Stimulated activated memory B cell treated with anti-CD40 and anti-IgM and Interleukin-4, amounts not matched to agents 10 μg/mL and 1 μg/mL and 100 μg/mL, for 72 hours (primary cell): ENCODE data around the gene STK11.
"Not testable (repeated sequence)": the region's sequence is repeated elsewhere in the genome, so short reads cannot be mapped to it uniquely, and the experiment has no call there.

Source experiments
- ATAC-seq: fragments of 150-1000 bp; cut with Tn5 transposase; 2 replicates; pipeline ENCODE4 v1.10.0; 2021
- H3K27ac Mint-ChIP-seq: one replicate; pipeline ENCODE4 v1.8.0; 2022; ENCODE audit warnings: mild to moderate bottlenecking, mixed read lengths
- H3K27me3 Mint-ChIP-seq: one replicate; pipeline ENCODE4 v1.8.0; 2022; ENCODE audit warnings: mixed read lengths
- H3K36me3 Mint-ChIP-seq: one replicate; pipeline ENCODE4 v1.8.0; 2022; ENCODE audit warnings: mixed read lengths
- H3K4me1 Mint-ChIP-seq: one replicate; pipeline ENCODE4 v1.8.0; 2022; ENCODE audit warnings: mixed read lengths
- H3K4me3 Mint-ChIP-seq: one replicate; pipeline ENCODE4 v1.8.0; 2022; ENCODE audit warnings: mild to moderate bottlenecking, moderate library complexity, mixed read lengths
- H3K9me3 Mint-ChIP-seq: one replicate; pipeline ENCODE4 v1.8.0; 2022; ENCODE audit warnings: mixed read lengths

STK11 gene

DNA sequence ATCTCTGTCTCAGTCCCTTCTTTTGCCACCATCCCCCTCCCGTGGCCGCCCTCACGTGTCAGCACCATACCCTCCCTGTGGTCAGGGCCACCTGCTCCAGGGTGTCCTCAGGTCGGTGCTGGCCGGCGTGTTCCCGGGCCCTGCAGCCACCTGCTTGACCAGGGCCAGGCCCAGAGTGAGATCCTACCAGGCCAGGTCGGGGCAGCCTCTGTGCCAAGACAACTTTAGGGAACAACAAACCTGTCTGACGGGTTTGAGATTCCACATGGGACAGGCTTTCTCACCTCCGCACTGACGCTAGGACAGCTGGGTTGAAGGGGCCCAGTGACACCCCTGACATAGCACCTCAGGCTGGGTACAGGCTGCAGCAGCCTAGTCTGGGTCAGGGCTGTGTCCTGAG is 24.0 kb upstream of the STK11 start:
- Mint-ChIP-seq H3K27ac (peak overlapping the region; percentile 35), H3K9me3 (no peaks in the 10 kb centered on the region), H3K4me1 (peaks cover 43% of the 10 kb centered on the region), H3K27me3 (no peaks in the 10 kb centered on the region), H3K36me3 (no peaks in the 10 kb centered on the region), H3K4me3 (no peak overlapping the region)
- no peak for ATAC-seq

DNA sequence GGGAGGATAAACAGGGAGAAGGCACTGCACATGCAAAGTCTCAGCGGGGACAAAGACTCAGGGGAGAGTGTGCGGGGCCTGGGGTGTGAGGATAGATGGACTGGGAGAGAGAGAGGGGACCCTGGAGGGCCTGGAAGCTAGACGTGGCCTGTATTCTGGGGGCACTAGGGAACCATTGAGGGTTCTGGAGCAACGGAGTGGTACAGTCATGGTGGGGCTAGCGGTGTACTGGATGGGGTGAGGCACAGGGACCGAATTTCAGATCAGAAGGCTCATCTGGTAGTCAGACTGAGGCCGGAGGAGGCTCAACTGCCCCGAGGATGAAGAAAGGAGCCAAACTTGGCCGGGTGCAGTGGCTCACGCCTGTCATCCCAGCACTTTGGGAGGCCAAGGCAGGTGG is 23.5 kb upstream of the STK11 start:
- peak overlapping the region; percentile 35 for H3K27ac Mint-ChIP-seq
- no peak overlapping the region for H3K4me3 Mint-ChIP-seq
- ATAC-seq, result no peak
- no peaks in the 10 kb centered on the region for H3K36me3 Mint-ChIP-seq
- no peaks in the 10 kb centered on the region for H3K9me3 Mint-ChIP-seq
- no peaks in the 10 kb centered on the region for H3K27me3 Mint-ChIP-seq
- H3K4me1 Mint-ChIP-seq, result peaks cover 43% of the 10 kb centered on the region

GRCh38 chr19:1182727-1183126 is 22.9 kb upstream of the STK11 start:
- Mint-ChIP-seq H3K27me3 (no peaks in the 10 kb centered on the region), H3K27ac (no peak overlapping the region), H3K4me3 (no peak overlapping the region), H3K36me3 (no peaks in the 10 kb centered on the region), H3K4me1 (peaks cover 37% of the 10 kb centered on the region), H3K9me3 (no peaks in the 10 kb centered on the region)
- no peak for ATAC-seq

DNA sequence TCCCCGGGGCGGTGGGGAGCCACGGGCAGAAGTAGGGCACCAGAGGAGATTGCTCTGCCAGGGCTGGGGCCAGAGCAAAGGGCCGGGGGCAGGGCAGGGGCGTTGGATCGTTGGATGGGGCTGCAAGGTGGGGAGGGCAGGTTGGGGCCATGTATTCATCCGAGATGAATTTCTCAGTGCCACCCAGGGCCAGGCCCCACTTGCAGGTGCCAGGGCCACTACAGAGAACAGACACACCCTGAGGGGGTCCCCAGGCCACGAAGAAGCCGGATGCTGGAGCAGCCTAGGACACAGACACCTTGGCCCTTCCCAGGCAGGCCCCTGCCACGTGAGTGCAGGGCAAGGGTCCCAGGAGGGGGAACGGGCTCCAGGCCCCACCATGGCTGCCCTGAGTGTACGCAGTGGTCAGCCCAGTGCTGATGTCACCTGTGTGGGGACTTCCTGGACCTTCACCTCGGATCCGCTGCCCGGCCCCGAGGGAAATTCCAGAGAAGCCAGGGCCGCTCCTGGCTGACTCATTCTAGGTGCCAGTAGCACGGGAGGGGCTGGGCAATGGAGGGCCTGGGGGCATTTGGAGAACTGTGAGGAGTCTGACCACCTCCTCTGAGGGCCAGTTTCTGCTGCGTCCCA is 21.9 kb upstream of the STK11 start:
- Mint-ChIP-seq H3K27me3 (no peaks in the 10 kb centered on the region), H3K4me1 (peaks cover 35% of the 10 kb centered on the region), H3K36me3 (no peaks in the 10 kb centered on the region), H3K4me3 (no peak overlapping the region), H3K9me3 (no peaks in the 10 kb centered on the region), H3K27ac (no peak overlapping the region)
- peak; percentile 74 for ATAC-seq

GRCh38 chr19:1189419-1189818 is 16.2 kb upstream of the STK11 start:
- no peak for ATAC-seq
- H3K27me3 Mint-ChIP-seq, result no peaks in the 10 kb centered on the region
- no peaks in the 10 kb centered on the region for H3K4me1 Mint-ChIP-seq
- no peaks in the 10 kb centered on the region for H3K9me3 Mint-ChIP-seq
- no peaks in the 10 kb centered on the region for H3K36me3 Mint-ChIP-seq
- H3K27ac Mint-ChIP-seq, result no peak overlapping the region
- no peak overlapping the region for H3K4me3 Mint-ChIP-seq

- Mint-ChIP-seq H3K27ac (no peak overlapping the region), H3K4me3 (no peak overlapping the region), H3K27me3 (no peaks in the 10 kb centered on the region), H3K4me1 (no peaks in the 10 kb centered on the region), H3K9me3 (no peaks in the 10 kb centered on the region), H3K36me3 (no peaks in the 10 kb centered on the region)
- ATAC-seq, result no peak
Observed at GRCh38 chr19:1199531-1199930, 6.0 kb upstream of the STK11 start.

DNA sequence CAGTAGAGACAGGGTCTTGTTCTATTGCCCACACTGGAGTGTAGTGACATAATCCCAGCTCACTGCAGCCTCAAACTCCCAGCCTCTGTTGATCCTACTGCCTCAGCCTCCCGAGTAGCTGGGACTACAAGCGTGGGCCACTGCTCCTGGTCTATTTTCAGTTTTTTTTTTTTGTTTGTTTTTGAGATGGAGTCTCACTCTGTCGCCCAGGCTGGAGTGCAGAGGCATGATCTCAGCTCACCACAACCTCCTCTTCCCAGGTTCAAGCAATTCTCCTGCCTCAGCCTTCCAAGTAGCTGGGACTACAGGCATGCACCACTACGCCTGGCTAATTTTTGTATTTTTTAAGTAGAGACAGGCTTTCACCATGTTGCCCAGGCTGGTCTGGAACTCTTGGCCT is 5.0 kb upstream of the STK11 start:
- H3K27ac Mint-ChIP-seq, H3K4me1 Mint-ChIP-seq, H3K36me3 Mint-ChIP-seq, ATAC-seq, H3K27me3 Mint-ChIP-seq, H3K9me3 Mint-ChIP-seq, H3K4me3 Mint-ChIP-seq: not testable (repeated sequence)

DNA sequence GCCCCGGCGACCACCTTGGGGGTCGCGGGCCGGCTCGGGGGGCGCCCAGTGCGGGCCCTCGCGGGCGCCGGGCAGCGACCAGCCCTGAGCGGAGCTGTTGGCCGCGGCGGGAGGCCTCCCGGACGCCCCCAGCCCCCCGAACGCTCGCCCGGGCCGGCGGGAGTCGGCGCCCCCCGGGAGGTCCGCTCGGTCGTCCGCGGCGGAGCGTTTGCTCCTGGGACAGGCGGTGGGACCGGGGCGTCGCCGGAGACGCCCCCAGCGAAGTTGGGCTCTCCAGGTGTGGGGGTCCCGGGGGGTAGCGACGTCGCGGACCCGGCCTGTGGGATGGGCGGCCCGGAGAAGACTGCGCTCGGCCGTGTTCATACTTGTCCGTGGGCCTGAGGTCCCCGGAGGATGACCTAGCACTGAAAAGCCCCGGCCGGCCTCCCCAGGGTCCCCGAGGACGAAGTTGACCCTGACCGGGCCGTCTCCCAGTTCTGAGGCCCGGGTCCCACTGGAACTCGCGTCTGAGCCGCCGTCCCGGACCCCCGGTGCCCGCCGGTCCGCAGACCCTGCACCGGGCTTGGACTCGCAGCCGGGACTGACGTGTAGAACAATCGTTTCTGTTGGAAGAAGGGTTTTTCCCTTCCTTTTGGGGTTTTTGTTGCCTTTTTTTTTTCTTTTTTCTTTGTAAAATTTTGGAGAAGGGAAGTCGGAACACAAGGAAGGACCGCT is 729 bp downstream of the STK11 start:
- Mint-ChIP-seq H3K4me3 (peak overlapping the region; percentile 92), H3K27me3 (no peaks in the 10 kb centered on the region), H3K27ac (peak overlapping the region; percentile 92), H3K9me3 (no peaks in the 10 kb centered on the region), H3K36me3 (no peaks in the 10 kb centered on the region), H3K4me1 (peaks cover 27% of the 10 kb centered on the region)
- no peak for ATAC-seq

DNA sequence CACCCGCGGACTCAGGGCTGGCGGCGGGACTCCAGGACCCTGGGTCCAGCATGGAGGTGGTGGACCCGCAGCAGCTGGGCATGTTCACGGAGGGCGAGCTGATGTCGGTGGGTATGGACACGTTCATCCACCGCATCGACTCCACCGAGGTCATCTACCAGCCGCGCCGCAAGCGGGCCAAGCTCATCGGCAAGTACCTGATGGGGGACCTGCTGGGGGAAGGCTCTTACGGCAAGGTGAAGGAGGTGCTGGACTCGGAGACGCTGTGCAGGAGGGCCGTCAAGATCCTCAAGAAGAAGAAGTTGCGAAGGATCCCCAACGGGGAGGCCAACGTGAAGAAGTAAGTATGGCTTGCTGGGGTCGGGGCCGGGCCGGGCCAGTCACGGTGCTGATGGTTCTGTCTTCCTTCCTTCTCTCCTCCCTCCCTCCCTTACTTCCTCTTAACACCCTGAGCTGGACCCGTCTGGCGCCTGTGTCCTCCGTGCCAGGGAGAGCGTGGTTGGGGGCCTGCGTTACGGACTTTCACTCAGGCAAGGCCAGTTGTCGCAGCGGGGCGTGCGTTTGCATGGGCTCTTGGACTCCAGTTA is 1.4 kb downstream of the STK11 start:
- Mint-ChIP-seq H3K27ac (peak overlapping the region; percentile 92), H3K27me3 (no peaks in the 10 kb centered on the region), H3K9me3 (no peaks in the 10 kb centered on the region), H3K36me3 (peaks cover 4% of the 10 kb centered on the region), H3K4me3 (peak overlapping the region; percentile 92), H3K4me1 (peaks cover 33% of the 10 kb centered on the region)
- peak; percentile 2 for ATAC-seq

DNA sequence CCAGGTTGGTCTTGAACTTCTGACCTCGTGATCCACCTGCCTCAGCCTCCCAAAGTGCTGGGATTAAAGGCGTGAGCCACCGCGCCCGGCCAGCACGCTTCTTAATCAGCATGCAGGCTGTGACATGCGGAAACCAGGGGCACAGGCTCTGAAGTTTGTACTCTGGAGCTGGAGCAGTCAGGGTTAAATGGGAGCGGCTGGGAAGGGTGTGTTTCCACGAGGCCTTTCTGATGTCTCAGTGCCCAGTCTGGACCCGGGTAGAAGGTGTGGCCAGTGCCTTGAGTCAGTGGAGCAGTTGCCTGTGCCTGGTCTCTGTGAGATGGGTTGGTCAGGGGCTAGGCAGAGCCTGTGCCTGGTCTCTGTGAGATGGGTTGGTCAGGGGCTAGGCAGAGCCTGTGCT is 3.3 kb downstream of the STK11 start:
- not testable (repeated sequence) for H3K27ac Mint-ChIP-seq, H3K4me3 Mint-ChIP-seq, ATAC-seq, H3K9me3 Mint-ChIP-seq, H3K27me3 Mint-ChIP-seq, H3K36me3 Mint-ChIP-seq
- H3K4me1 Mint-ChIP-seq, result peaks cover 41% of the 10 kb centered on the region

GRCh38 chr19:1210227-1210538 is 4.6 kb downstream of the STK11 start:
- ATAC-seq, result no peak
- no peak overlapping the region for H3K27ac Mint-ChIP-seq
- no peaks in the 10 kb centered on the region for H3K27me3 Mint-ChIP-seq
- H3K36me3 Mint-ChIP-seq, result peaks cover 13% of the 10 kb centered on the region
- H3K9me3 Mint-ChIP-seq, result no peaks in the 10 kb centered on the region
- peaks cover 49% of the 10 kb centered on the region for H3K4me1 Mint-ChIP-seq
- H3K4me3 Mint-ChIP-seq, result no peak overlapping the region

GRCh38 chr19:1211494-1212234 is 6.1 kb downstream of the STK11 start:
- ATAC-seq, result no peak
- H3K27ac Mint-ChIP-seq, result no peak overlapping the region
- no peak overlapping the region for H3K4me3 Mint-ChIP-seq
- no peaks in the 10 kb centered on the region for H3K27me3 Mint-ChIP-seq
- peaks cover 46% of the 10 kb centered on the region for H3K4me1 Mint-ChIP-seq
- no peaks in the 10 kb centered on the region for H3K9me3 Mint-ChIP-seq
- H3K36me3 Mint-ChIP-seq, result peaks cover 13% of the 10 kb centered on the region

DNA sequence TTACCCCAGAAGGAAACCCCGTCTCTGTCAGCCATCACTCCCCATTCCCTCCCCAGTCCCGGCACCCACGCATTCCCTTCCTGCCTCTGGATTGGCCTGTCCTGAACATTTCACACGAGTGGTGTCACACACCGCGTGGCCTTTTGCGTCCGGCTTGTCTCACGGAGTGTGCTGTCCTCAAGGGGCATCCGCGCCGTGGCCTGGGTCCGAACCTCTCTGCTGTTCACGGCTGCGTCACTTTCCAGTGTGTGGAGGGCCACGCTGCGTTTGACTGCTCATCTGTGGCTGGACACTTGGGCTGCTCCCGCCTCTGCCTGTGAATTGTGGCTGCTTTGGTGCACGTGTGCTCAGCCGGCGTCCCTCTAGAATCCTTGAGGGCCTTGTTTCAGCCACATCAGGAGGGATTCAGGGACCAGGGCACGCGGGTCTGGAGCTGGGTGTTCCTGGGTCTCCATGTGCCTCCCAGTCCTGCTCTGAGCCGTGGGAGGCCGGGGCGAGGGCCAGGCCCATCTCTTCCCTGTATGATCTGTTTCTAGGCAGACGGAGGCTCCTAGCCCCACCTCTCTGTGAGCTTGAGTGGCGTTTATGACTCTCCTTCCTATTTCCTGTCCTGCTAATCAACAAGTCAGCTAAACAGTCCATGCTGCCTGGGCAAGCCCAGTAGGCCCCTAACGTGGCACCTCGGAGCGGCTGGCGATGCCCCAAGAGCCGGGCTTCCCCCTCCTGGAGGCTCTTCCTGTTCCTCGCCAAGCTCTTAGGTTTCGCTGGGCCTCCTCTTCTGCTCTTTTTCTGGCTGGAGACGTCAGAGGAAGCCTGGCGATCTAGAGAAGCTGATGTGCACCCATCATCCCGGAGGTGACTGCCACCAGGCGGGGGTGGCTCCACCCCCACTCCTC is 8.1 kb downstream of the STK11 start:
- H3K9me3 Mint-ChIP-seq, result no peaks in the 10 kb centered on the region
- H3K36me3 Mint-ChIP-seq, result peaks cover 13% of the 10 kb centered on the region
- H3K4me1 Mint-ChIP-seq, result peaks cover 28% of the 10 kb centered on the region
- peak overlapping the region; percentile 71 for H3K4me3 Mint-ChIP-seq
- H3K27ac Mint-ChIP-seq, result peak overlapping the region; percentile 91
- no peaks in the 10 kb centered on the region for H3K27me3 Mint-ChIP-seq
- ATAC-seq, result peak; percentile 86

- Mint-ChIP-seq H3K27me3 (no peaks in the 10 kb centered on the region), H3K4me3 (peak overlapping the region; percentile 71), H3K4me1 (peaks cover 27% of the 10 kb centered on the region), H3K27ac (peak overlapping the region; percentile 91), H3K9me3 (no peaks in the 10 kb centered on the region), H3K36me3 (peaks cover 13% of the 10 kb centered on the region)
- no peak for ATAC-seq
Observed at GRCh38 chr19:1214299-1214861, 8.8 kb downstream of the STK11 start.
